Retinal pigment epithelial cell (primary cell): ENCODE measurements around the gene SSX7.
"Not testable (repeated sequence)": the region's sequence is repeated elsewhere in the genome, so short reads cannot be mapped to it uniquely, and the experiment has no call there.

ENCODE experiments used
- DNase-seq: peaks from one replicate; pipeline ENCODE4 v3.0.0-alpha.2; 2010; ENCODE audit warnings: low read depth
- H3K4me3 ChIP-seq: 2 replicates; pipeline ENCODE4 v1.5.1; 2011; ENCODE audit warnings: mild to moderate bottlenecking, low read length, control low read depth, moderate library complexity
- TF ChIP-seq, protein P1 (sequence below): conservative IDR thresholded peaks from 2 replicates; pipeline ENCODE4 v1.5.1; 2011; ENCODE audit warnings: low read depth, low read length, control low read depth, inconsistent platforms

Gene SSX7, protein sequence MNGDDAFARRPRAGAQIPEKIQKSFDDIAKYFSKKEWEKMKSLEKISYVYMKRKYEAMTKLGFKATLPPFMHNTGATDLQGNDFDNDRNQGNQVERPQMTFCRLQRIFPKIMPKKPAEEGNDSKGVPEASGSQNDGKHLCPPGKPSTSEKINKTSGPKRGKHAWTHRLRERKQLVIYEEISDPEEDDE

DNA sequence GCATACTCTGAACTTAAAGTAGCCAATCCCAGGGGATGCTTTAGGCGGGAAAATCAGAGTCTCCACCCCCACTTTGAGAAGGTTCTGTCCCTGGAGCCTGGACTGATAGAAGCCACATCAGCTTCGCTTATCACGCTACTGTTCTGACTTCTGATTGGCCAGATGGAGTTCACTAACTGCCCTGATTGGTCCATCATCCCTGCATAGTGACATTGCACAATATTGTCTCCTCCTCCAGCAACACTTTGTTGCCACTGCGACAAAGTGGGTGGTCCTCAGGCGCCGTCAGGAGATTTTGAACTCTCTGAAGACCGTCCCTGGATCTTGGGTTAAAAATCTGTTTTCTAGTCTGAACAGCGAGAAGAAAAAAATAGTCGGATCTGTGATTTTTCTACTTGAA, at the start of gene SSX7:
Gene SSX7 (minus strand): TSS at position 101 of the 400 bp plus-strand sequence. CDS start 1,428 bp downstream, outside the sequence.
- not testable (repeated sequence) for DNase-seq

DNA sequence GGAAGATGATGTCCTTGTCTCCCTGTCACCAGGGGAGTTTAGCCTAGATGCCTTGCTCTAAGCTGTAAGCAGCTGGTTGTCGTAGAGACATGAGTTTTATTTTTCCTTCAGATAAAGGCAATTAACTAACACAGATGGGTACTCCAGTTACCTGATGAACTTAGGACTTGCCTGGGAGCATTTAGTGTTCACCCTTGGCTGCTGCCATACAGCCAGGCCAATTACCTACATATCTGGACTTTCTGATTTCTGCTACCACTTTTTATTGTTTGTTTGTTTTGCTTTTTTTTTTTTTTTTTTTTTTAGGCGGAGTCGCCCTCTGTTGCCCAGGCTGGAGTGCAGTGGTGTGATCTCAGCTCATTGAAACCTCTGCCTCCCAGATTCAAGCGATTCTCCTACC, 37.3 kb upstream of the SSX7 start:
- not testable (repeated sequence) for DNase-seq

More for the DNA sequence above, at the start of gene SSX7:
- H3K4me3 ChIP-seq = not testable (repeated sequence)

DNA sequence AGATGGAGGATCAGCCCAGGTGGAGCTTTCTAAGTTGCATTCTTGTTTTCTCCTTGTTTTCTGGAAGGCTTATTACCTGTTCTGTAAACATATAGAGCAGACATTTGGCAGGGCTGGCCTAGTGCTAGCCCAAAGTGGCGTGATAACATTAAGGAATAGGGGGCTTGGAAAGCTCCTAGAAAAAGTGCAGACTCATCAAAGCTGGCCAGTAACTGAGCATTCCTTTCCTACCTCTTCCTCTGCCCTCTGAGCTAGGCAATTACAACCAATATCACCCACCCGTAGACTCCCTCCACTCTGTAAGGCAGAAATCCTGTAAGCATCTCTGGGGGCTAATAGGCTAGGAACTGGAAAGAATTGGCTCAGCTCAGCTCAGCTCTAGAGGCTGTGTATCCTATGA, 7.5 kb upstream of the SSX7 start:
- H3K4me3 ChIP-seq, DNase-seq: not testable (repeated sequence)

More for the DNA sequence above, 37.3 kb upstream of the SSX7 start:
- not testable (repeated sequence) for H3K4me3 ChIP-seq

DNA sequence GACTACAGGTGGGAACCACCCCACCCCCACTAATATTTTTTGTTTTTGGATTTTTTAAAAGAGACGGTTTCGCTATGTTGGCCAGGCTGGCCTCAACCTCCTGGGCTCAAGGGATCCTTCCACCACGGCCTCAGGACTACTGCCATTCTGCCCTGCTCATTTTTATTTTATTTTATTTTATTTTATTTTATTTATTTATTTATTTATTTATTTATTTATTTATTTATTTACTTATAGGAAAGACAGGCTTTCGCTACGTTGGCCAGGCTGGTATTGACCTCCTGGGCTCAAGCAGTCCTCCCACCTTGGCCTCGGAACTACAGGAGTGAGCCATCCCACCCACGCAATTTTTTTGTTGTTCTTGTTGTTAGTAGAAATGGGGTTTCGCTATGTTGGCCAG, 775 bp upstream of the SSX7 start:
- not testable (repeated sequence) for H3K4me3 ChIP-seq, DNase-seq

DNA sequence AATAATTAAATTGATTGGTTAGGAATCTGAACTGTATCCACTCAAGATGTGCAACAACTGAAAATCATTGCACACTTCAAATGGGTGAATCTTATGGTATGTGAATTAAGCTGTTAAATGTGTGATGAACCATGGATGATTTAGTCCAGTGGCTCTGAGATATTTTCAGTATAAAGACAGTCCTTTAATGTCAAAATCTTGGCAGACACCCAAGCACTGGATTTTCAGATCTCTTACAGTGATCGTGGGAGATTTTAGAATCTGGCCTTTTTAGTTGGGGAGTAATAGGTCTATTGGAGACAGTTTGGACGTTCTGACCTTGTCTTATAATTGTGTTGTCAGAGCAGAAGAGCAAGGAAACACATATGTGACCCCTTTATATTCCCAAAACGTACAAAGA, 4.0 kb downstream of the SSX7 start:
- not testable (repeated sequence) for DNase-seq, H3K4me3 ChIP-seq

DNA sequence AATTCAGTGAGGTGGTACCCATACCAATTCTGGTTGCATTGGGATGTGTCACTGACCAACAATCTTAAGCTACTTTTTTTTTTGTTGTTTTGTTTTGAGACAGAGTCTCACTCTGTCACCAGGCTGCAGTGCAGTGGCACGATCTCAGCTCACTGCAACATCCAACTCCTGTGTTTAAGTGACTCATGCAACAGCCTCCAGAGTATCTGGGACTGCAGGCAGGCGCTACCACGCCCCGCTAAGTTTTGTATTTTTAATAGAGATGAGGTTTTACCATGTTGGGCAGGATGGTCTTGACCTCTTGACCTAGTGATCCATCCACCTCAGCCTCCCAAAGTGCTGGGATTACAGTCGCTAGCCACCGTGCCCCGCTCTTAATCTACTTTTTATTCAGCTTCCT, 5.7 kb downstream of the SSX7 start:
- not testable (repeated sequence) for DNase-seq, H3K4me3 ChIP-seq

DNA sequence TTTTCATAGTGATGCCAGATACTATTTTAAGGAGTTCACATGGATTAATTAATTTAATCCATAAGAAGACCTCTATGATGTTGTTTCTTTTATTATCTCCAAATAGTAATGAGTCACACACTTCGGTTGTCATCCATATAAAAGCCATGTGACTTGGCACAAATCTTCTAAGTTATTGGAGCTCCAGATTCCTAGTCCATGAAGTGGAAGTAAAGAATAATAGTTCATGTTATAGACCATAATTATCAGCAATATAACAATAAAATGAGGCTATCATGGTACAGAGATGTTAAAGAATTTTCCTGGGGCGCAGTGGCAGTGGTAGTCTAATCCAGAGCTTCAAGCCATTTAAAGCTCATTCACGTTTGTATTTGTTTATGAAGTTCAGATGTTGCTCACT, 26.2 kb downstream of the SSX7 start:
- DNase-seq, H3K4me3 ChIP-seq: not testable (repeated sequence)

DNA sequence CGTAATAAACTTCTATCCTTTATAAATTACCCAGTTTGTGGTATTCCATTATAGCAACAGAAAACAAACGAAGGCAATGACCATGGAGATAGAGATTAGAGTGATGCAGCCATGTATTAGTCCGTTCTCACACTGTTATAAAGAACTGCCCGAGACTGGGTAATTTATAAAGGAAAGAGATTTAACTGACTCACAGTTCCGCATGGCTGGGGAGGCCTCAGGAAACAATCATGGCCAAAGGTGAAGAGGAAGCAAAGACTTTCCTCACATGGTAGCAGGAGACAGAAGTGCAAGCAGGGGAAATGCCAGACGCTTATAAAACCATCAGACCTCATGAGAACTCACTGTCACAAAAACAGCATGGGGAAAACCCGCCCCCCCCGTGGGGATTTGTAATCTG, 34.0 kb downstream of the SSX7 start:
- DNase-seq = not testable (repeated sequence)

DNA sequence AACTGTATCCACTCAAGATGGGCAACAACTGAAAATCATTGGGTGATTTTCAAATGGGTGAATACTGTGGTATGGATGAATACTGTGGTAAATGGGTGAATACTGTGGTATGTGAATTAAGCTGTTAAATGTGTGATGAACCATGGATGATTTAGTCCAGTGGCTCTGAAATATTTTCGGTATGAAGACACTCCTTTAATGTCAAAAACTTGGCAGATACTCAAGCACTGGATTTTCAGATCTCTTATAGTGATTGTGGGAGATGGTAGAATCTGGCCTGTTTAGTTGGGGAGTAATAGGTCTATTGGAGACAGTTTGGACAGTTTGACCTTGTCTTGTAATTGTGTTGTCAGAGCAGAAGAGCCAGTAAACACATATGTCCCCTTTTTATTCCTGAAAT, 45.7 kb downstream of the SSX7 start:
- TF ChIP-seq, protein P1, sequence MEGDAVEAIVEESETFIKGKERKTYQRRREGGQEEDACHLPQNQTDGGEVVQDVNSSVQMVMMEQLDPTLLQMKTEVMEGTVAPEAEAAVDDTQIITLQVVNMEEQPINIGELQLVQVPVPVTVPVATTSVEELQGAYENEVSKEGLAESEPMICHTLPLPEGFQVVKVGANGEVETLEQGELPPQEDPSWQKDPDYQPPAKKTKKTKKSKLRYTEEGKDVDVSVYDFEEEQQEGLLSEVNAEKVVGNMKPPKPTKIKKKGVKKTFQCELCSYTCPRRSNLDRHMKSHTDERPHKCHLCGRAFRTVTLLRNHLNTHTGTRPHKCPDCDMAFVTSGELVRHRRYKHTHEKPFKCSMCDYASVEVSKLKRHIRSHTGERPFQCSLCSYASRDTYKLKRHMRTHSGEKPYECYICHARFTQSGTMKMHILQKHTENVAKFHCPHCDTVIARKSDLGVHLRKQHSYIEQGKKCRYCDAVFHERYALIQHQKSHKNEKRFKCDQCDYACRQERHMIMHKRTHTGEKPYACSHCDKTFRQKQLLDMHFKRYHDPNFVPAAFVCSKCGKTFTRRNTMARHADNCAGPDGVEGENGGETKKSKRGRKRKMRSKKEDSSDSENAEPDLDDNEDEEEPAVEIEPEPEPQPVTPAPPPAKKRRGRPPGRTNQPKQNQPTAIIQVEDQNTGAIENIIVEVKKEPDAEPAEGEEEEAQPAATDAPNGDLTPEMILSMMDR = no peak
- DNase-seq = no peak
- no peak overlapping the region for H3K4me3 ChIP-seq

More for the DNA sequence above, 34.0 kb downstream of the SSX7 start:
- not testable (repeated sequence) for H3K4me3 ChIP-seq

DNA sequence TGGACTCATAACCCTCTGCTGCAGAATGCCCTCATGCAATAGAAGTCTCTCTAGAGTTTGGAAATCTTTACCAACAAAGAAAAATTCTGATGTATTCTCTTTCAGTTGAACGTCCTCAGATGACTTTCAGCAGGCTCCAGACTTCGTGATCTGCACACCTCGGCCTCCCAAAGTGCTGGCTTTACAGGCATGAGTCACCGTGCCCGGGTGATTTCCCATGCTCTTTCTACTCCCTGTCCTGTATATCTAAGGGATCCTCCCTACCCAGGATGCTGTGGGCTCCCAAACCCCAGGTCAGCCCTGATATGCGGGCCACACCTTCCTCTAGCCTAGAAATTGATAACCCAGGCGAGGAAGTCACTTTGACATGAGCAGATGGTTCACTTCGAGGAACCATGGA, 51.5 kb downstream of the SSX7 start:
- H3K4me3 ChIP-seq, DNase-seq: not testable (repeated sequence)

DNA sequence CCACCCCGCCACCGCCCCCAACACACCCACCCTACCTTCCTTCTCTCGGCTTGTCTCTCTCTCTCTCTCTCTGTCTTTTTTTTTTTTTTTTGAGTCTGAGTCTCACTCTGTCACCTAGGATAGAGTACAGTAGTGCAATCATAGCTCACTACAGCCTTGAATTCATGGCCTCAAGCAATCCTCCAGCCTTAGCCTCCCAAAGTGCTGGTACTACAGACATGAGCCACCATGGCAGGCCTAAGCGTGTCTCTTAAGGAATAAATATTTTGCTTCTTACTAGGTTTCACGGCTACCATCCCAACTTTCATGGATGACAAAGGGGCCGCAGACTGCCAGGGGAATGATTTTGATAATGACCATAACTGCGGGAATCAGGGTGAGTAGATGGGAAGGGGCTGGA, 55.8 kb downstream of the SSX7 start:
- DNase-seq = no peak

DNA sequence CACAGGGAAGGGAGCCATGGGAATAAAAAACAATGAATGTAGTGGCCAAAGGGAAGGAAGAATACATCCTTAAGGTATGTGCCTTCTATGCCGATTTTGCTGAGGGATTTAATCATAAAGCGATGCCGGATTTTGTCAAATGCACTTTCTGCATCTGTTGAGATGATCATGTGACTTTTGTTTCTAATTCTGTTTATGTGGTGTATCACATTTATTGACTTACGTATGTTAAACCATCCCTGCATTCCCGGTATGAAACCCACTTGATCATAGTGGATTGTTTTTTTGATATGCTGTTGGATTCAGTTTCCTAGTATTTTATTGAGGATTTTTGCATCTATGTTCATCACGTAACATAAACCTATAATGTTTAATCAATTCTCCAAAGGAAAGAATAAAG, 60.0 kb downstream of the SSX7 start:
- DNase-seq = no peak
- no peak overlapping the region for H3K4me3 ChIP-seq
- TF ChIP-seq, protein P1 = no peak

More for the DNA sequence above, 55.8 kb downstream of the SSX7 start:
- TF ChIP-seq, protein P1 = no peak
- H3K4me3 ChIP-seq = no peak overlapping the region
